Neural crest cell (in vitro differentiated cells): ENCODE data around the gene CYP19A1. TPM values are rescaled to one million over a fixed set of nuclear protein-coding genes. Genes with fewer than 3 reads are reported as not detected.

ENCODE experiments used
- DNase-seq: peaks from one replicate; pipeline ENCODE4 v3.0.0; 2021; ENCODE audit warnings: low read depth, mixed read lengths, low spot score
- H3K27ac Mint-ChIP-seq: one replicate; pipeline ENCODE4 v1.8.0; 2021; ENCODE audit warnings: mild to moderate bottlenecking, mixed read lengths; ENCODE audit not compliant: unreplicated experiment
- H3K27me3 Mint-ChIP-seq: 2 replicates; pipeline ENCODE4 v1.8.0; 2021; ENCODE audit warnings: low read depth, mild to moderate bottlenecking, mixed read lengths
- H3K36me3 Mint-ChIP-seq: 2 replicates; pipeline ENCODE4 v1.8.0; 2021; ENCODE audit warnings: low read depth, mild to moderate bottlenecking, mixed read lengths
- H3K4me1 Mint-ChIP-seq: 2 replicates; pipeline ENCODE4 v1.8.0; 2021; ENCODE audit warnings: mixed read lengths
- H3K4me3 Mint-ChIP-seq: one replicate; pipeline ENCODE4 v1.8.0; 2021; ENCODE audit warnings: mild to moderate bottlenecking, mixed read lengths
- H3K9me3 Mint-ChIP-seq: 2 replicates; pipeline ENCODE4 v1.8.0; 2021; ENCODE audit warnings: mixed read lengths
- total RNA-seq: library from RNA; stranded (reverse); gene quantifications from 2 replicates; pipeline ENCODE4 v1.2.1, GENCODE V29; 2021
- TF ChIP-seq, protein P1 (sequence below): fragments of 200-600 bp; sonication (generic); conservative IDR thresholded peaks from 2 replicates; pipeline ENCODE4 v1.5.0; 2021; ENCODE audit warnings: antibody characterized with exemption, mild to moderate bottlenecking

Gene CYP19A1
- total RNA-seq, 1 donor from 2014 or later, result not detected

- TF ChIP-seq, protein P1, sequence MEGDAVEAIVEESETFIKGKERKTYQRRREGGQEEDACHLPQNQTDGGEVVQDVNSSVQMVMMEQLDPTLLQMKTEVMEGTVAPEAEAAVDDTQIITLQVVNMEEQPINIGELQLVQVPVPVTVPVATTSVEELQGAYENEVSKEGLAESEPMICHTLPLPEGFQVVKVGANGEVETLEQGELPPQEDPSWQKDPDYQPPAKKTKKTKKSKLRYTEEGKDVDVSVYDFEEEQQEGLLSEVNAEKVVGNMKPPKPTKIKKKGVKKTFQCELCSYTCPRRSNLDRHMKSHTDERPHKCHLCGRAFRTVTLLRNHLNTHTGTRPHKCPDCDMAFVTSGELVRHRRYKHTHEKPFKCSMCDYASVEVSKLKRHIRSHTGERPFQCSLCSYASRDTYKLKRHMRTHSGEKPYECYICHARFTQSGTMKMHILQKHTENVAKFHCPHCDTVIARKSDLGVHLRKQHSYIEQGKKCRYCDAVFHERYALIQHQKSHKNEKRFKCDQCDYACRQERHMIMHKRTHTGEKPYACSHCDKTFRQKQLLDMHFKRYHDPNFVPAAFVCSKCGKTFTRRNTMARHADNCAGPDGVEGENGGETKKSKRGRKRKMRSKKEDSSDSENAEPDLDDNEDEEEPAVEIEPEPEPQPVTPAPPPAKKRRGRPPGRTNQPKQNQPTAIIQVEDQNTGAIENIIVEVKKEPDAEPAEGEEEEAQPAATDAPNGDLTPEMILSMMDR, result no peak
- H3K27me3 Mint-ChIP-seq, result no peaks in the 10 kb centered on the region
Measured at GRCh38 chr15:51298620-51299019, 39.8 kb downstream of the CYP19A1 start.

DNA sequence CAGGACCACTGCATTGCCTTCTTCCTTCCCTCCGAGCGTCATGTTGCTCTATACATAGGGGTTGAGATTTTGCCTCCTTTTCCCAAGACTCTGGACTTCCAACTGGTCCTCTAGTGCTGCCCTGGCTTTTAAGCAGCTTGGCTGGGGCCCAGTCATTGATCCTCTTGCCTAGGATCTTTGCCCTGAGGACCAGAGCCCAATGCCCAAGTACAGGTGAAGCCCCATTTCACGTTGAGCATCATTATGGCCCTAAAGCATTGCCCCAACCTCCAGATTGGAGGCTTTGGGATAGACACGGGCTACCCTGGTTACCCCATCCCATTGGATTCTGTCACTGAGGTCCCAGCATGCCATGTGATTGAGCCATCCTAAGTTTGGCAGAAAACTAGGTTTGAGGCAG, 47.7 kb downstream of the CYP19A1 start:
- H3K9me3 Mint-ChIP-seq, result peaks cover 6% of the 10 kb centered on the region
- TF ChIP-seq, protein P1, result no peak
- H3K4me3 Mint-ChIP-seq, result no peak overlapping the region
- no peak for DNase-seq
- peaks cover 5% of the 10 kb centered on the region for H3K36me3 Mint-ChIP-seq
- H3K27me3 Mint-ChIP-seq, result no peaks in the 10 kb centered on the region
- H3K27ac Mint-ChIP-seq, result no peak overlapping the region
- H3K4me1 Mint-ChIP-seq, result peaks cover 8% of the 10 kb centered on the region

More at GRCh38 chr15:51298620-51299019, 39.8 kb downstream of the CYP19A1 start:
- peaks cover 10% of the 10 kb centered on the region for H3K4me1 Mint-ChIP-seq
- no peak overlapping the region for H3K27ac Mint-ChIP-seq
- H3K9me3 Mint-ChIP-seq, result no peaks in the 10 kb centered on the region
- no peaks in the 10 kb centered on the region for H3K36me3 Mint-ChIP-seq
- no peak for DNase-seq
- H3K4me3 Mint-ChIP-seq, result no peak overlapping the region

GRCh38 chr15:51289290-51289689, 49.1 kb downstream of the CYP19A1 start:
- H3K27me3 Mint-ChIP-seq, result no peaks in the 10 kb centered on the region
- H3K4me3 Mint-ChIP-seq, result no peak overlapping the region
- H3K9me3 Mint-ChIP-seq, result peaks cover 6% of the 10 kb centered on the region
- peaks cover 8% of the 10 kb centered on the region for H3K4me1 Mint-ChIP-seq
- peaks cover 6% of the 10 kb centered on the region for H3K36me3 Mint-ChIP-seq
- TF ChIP-seq, protein P1, result no peak
- H3K27ac Mint-ChIP-seq, result peak overlapping the region; percentile 68
- DNase-seq, result no peak

GRCh38 chr15:51288143-51289065, 50.0 kb downstream of the CYP19A1 start:
- Mint-ChIP-seq H3K27ac (no peak overlapping the region), H3K4me1 (peaks cover 8% of the 10 kb centered on the region), H3K36me3 (peaks cover 5% of the 10 kb centered on the region), H3K27me3 (no peaks in the 10 kb centered on the region), H3K9me3 (peaks cover 6% of the 10 kb centered on the region), H3K4me3 (no peak overlapping the region)
- TF ChIP-seq, protein P1, result no peak
- no peak for DNase-seq

DNA sequence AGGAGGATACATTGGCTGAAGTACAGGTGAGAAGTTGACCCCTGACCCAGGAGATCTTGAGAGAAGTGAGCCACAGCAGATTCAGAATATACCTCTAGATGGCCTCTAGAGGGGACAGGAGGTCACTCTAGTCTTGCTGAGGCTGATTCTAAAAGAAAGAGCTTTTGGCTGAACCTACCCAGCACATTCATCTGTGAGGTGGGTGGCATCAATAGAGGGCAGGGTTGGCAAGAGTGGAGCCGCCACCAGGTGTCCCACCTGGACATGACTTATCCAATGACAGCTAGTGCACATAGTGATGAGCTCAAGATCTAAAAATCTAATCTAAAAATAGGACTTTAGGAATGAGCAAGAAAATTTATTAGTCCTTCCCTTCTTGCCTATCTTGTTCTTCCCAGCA, 51.6 kb downstream of the CYP19A1 start:
- Mint-ChIP-seq H3K9me3 (peaks cover 6% of the 10 kb centered on the region), H3K27me3 (no peaks in the 10 kb centered on the region), H3K27ac (no peak overlapping the region), H3K4me1 (peaks cover 8% of the 10 kb centered on the region), H3K4me3 (no peak overlapping the region), H3K36me3 (peaks cover 3% of the 10 kb centered on the region)
- no peak for DNase-seq
- TF ChIP-seq, protein P1, result no peak
